HEK293 (cell line): Measurements from ENCODE around the gene APRT.

Experiments used
- CTCF ChIA-PET: fragments of 350-600 bp; formaldehyde crosslinking; extraction: SDS; loops from one replicate; lab custom pipeline; 2021; ENCODE audit warnings: antibody characterized with exemption; lab: Yijun Ruan, JAX
- POLR2A ChIA-PET: fragments of 300-600 bp; formaldehyde crosslinking; extraction: SDS; loops from one replicate; lab custom pipeline; 2020; ENCODE audit warnings: antibody characterized with exemption, inconsistent platforms; lab: Yijun Ruan, JAX
- H3K27ac ChIP-seq: fragments of 200-500 bp; sonication (Bioruptor generic); 2 replicates; pipeline ENCODE4 v1.5.1; 2014; ENCODE audit warnings: low read depth, low read length, control low read depth, inconsistent platforms; ENCODE audit errors: extremely low read depth
- H3K36me3 ChIP-seq, 2 experiments: fragments of 200-500 bp in 1 of 2; sonication (Bioruptor generic) in 1 of 2; 1 replicate in 1 of 2; 2 replicates in 1 of 2; pipeline ENCODE4 v1.5.1; 2014 to 2017; ENCODE audit warnings: inconsistent platforms in 2 of 2, low read length in 2 of 2; ENCODE audit not compliant: control insufficient read depth in 2 of 2, insufficient read depth in 1 of 2
- H3K4me1 ChIP-seq: fragments of 200-500 bp; sonication (Bioruptor generic); 2 replicates; pipeline ENCODE4 v1.5.1; 2014; ENCODE audit warnings: mild to moderate bottlenecking, low read length, inconsistent platforms; ENCODE audit not compliant: control insufficient read depth, insufficient read depth
- H3K4me3 ChIP-seq: 2 replicates; pipeline ENCODE4 v1.5.1; 2011; ENCODE audit warnings: low read depth, mild to moderate bottlenecking, control low read depth, low read length, moderate library complexity
- H3K9me3 ChIP-seq: fragments of 200-500 bp; sonication (Bioruptor generic); 2 replicates; pipeline ENCODE4 v1.5.1; 2014; ENCODE audit warnings: low read depth, low read length, inconsistent platforms; ENCODE audit not compliant: control insufficient read depth, insufficient read depth
- KLF1 ChIP-seq: fragments of 450-650 bp; formaldehyde crosslinking; IDR thresholded peaks from 2 replicates; pipeline ENCODE4 v1.5.1; 2016; ENCODE audit warnings: missing biosample characterization, missing genetic modification characterization
- KLF9 ChIP-seq: fragments of 450-650 bp; formaldehyde crosslinking; IDR thresholded peaks from 2 replicates; pipeline ENCODE4 v1.5.1; 2016; ENCODE audit warnings: missing biosample characterization, missing genetic modification characterization, low read depth
- OVOL3 ChIP-seq: fragments of 450-650 bp; formaldehyde crosslinking; IDR thresholded peaks from 2 replicates; pipeline ENCODE4 v1.5.1; 2016; ENCODE audit warnings: missing biosample characterization, missing genetic modification characterization
- RBAK ChIP-seq: fragments of 450-650 bp; formaldehyde crosslinking; IDR thresholded peaks from 2 replicates; pipeline ENCODE4 v1.5.1; 2016; ENCODE audit warnings: missing biosample characterization, missing genetic modification characterization
- TCF7L2 ChIP-seq: IDR thresholded peaks from 2 replicates; pipeline ENCODE4 v1.6.1; 2011; ENCODE audit warnings: low read depth, mild to moderate bottlenecking, inconsistent platforms, low read length, moderate library complexity, borderline replicate concordance
- ZBTB17 ChIP-seq: fragments of 450-650 bp; formaldehyde crosslinking; IDR thresholded peaks from 2 replicates; pipeline ENCODE4 v1.5.1; 2016; ENCODE audit warnings: missing biosample characterization, missing genetic modification characterization
- ZNF10 ChIP-seq: fragments of 450-650 bp; formaldehyde crosslinking; IDR thresholded peaks from 2 replicates; pipeline ENCODE4 v1.5.1; 2017; ENCODE audit warnings: missing biosample characterization, missing genetic modification characterization
- ZNF138 ChIP-seq: fragments of 450-650 bp; formaldehyde crosslinking; IDR thresholded peaks from 2 replicates; pipeline ENCODE4 v1.5.1; 2016; ENCODE audit warnings: missing biosample characterization, missing genetic modification characterization, borderline replicate concordance
- ZNF24 ChIP-seq: fragments of 450-650 bp; formaldehyde crosslinking; IDR thresholded peaks from 2 replicates; pipeline ENCODE4 v1.5.1; 2016; ENCODE audit warnings: missing biosample characterization, missing genetic modification characterization
- ZNF266 ChIP-seq: fragments of 450-650 bp; formaldehyde crosslinking; IDR thresholded peaks from 2 replicates; pipeline ENCODE4 v1.5.1; 2016; ENCODE audit warnings: missing biosample characterization, missing genetic modification characterization, low read depth
- ZNF350 ChIP-seq: fragments of 450-650 bp; formaldehyde crosslinking; IDR thresholded peaks from 2 replicates; pipeline ENCODE4 v1.5.0; 2017; ENCODE audit warnings: missing biosample characterization, mild to moderate bottlenecking, missing genetic modification characterization
- ZNF629 ChIP-seq: fragments of 450-650 bp; formaldehyde crosslinking; IDR thresholded peaks from 2 replicates; pipeline ENCODE4 v1.5.1; 2017; ENCODE audit warnings: missing biosample characterization, missing genetic modification characterization
- ZNF707 ChIP-seq: fragments of 450-650 bp; formaldehyde crosslinking; IDR thresholded peaks from 2 replicates; pipeline ENCODE4 v1.5.1; 2016; ENCODE audit warnings: missing biosample characterization, missing genetic modification characterization
- ZNF777 ChIP-seq: fragments of 450-650 bp; formaldehyde crosslinking; IDR thresholded peaks from 2 replicates; pipeline ENCODE4 v1.5.1; 2017; ENCODE audit warnings: missing biosample characterization, missing genetic modification characterization, borderline replicate concordance
- TF ChIP-seq, protein P1 (sequence below): fragments of 450-650 bp; formaldehyde crosslinking; IDR thresholded peaks from 2 replicates; pipeline ENCODE4 v1.5.1; 2016; ENCODE audit warnings: missing biosample characterization, missing genetic modification characterization
- TF ChIP-seq, protein P2 (sequence below): fragments of 450-650 bp; formaldehyde crosslinking; IDR thresholded peaks from 2 replicates; pipeline ENCODE4 v1.5.1; 2016; ENCODE audit warnings: missing biosample characterization, missing genetic modification characterization
- TF ChIP-seq, protein P3 (sequence below): fragments of 450-650 bp; formaldehyde crosslinking; IDR thresholded peaks from 2 replicates; pipeline ENCODE4 v1.5.1; 2016; ENCODE audit warnings: missing biosample characterization, missing genetic modification characterization

The APRT gene

DNA sequence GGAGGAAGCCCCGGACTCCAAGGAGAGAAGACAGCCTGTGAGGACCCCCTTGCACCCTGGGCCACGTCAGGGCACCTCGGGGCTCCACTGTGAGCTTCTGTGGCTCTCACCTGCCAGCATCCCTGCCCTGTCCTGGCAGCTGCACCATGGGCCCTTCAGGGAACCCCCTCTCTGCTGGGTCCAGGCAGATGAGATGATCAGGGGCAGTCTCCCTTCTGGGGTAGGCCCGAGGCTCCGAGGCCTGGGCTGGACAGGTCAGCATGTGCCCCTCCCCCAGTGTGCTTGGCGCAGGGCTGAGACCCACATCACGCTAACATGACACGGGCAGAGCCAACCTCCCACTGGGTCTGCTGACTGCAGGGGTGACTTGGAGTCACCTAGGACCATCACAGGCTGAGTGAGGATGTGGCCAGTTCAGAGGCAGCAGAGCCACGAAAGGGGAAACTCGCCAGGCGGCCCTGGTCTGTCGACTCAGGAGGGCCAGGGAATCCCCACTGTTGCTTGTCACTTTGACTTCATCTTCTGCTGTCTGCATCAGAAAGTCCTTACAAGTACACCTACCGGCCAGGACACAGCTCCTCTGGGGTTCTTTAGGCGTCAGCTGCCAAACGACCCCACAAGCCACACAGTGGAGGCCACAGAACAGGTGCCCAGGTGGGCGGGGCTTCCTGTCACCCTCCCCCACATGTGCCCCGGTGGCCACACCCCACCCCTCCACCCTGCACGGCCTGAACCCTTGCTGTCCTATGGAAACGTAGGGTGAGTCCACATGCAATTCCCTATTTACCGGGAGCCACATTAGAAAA lies 42.8 kb upstream of the APRT start:
- ChIA-PET CTCF (interaction anchor here (0.6 kb wide), 1 partner anchor 111 kb away, joined by 3 read pairs; no protein-coding TSS in a partner anchor), POLR2A (no interaction called here)
- Histone ChIP-seq H3K4me3 (no peak overlapping the region), H3K9me3 (no peaks in the 10 kb centered on the region), H3K27ac (no peak overlapping the region), H3K4me1 (no peaks in the 10 kb centered on the region)
- TF ChIP-seq ZNF629 (tag by site-specific recombination): no peak
- TF ChIP-seq RBAK (tag by site-specific recombination): no peak
- TF ChIP-seq ZNF10 (tag by site-specific recombination): no peak
- TF ChIP-seq ZNF138 (tag by site-specific recombination): no peak
- peak; percentile 45; the same call in 1 of the 2 replicates for TF ChIP-seq KLF1 (tag by site-specific recombination)
- TF ChIP-seq KLF9 (tag by site-specific recombination): 0 out of 2 replicates have a peak, but pooled peaks have one; percentile 15
- TF ChIP-seq, all 188 proteins: peak for 2
- peaks cover 0 to 16% of the 10 kb centered on the region in 2 experiments; a peak in 1 of 3 replicates for H3K36me3 ChIP-seq

DNA sequence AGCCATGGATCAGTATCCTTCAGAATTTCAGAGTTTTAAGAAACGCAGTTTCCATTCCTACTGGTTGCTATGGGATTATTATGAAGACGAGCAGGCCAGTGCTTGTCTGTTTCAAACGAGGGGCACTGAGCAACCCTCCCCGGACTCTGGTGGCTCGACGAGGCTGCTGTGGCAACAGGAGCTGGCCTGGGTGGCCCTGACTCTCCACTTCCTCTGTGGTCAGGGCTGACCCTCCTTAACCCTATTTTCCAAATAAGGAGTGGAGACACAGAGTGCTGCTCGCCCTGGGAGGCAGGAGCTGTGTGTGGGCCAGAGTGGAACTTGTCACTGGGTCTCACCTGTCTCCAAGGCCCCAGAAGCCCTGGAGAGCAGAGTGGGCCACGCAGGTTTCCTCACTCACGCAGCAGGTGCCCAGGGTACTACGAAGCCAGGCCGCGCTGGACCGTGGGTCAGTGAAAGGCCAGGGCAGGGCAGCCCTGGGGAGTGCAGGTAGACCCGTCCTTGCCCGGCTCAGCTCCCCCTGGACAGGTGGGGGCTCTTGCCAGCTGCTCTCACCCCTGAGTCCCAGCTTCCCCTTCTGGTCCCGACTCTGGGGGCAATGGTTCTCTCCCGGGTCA lies 41.7 kb upstream of the APRT start:
- POLR2A ChIA-PET: interaction anchor here (0.7 kb wide), 1 partner anchor 11 kb away, joined by 16 read pairs; no protein-coding TSS in a partner anchor
- Histone ChIP-seq H3K27ac (no peak overlapping the region), H3K4me3 (no peak overlapping the region), H3K4me1 (no peaks in the 10 kb centered on the region), H3K9me3 (no peaks in the 10 kb centered on the region), H3K36me3 (peaks cover 0 to 5% of the 10 kb centered on the region in 2 experiments; a peak in 1 of 3 replicates)
- TF ChIP-seq TCF7L2 (no peak), ZNF707 (tag by site-specific recombination) (no peak), OVOL3 (tag by site-specific recombination) (no peak), ZNF350 (tag by site-specific recombination) (no peak), ZNF266 (tag by site-specific recombination) (no peak), ZBTB17 (tag by site-specific recombination) (no peak), ZNF24 (tag by site-specific recombination) (no peak), ZNF777 (tag by site-specific recombination) (no peak)
- TF ChIP-seq, protein P1, sequence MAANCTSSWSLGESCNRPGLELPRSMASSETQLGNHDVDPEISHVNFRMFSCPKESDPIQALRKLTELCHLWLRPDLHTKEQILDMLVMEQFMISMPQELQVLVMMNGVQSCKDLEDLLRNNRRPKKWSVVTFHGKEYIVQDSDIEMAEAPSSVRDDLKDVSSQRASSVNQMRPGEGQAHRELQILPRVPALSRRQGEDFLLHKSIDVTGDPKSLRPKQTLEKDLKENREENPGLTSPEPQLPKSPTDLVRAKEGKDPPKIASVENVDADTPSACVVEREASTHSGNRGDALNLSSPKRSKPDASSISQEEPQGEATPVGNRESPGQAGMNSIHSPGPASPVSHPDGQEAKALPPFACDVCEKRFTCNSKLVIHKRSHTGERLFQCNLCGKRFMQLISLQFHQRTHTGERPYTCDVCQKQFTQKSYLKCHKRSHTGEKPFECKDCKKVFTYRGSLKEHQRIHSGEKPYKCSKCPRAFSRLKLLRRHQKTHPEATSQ (tag by site-specific recombination): no peak
- TF ChIP-seq, protein P2, sequence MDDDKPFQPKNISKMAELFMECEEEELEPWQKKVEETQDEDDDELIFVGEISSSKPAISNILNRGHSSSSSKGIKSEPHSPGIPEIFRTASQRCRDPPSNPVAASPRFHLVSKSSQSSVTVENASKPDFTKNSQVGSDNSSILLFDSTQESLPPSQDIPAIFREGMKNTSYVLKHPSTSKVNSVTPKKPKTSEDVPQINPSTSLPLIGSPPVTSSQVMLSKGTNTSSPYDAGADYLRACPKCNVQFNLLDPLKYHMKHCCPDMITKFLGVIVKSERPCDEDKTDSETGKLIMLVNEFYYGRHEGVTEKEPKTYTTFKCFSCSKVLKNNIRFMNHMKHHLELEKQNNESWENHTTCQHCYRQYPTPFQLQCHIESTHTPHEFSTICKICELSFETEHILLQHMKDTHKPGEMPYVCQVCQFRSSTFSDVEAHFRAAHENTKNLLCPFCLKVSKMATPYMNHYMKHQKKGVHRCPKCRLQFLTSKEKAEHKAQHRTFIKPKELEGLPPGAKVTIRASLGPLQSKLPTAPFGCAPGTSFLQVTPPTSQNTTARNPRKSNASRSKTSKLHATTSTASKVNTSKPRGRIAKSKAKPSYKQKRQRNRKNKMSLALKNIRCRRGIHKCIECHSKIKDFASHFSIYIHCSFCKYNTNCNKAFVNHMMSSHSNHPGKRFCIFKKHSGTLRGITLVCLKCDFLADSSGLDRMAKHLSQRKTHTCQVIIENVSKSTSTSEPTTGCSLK (tag by site-specific recombination): no peak
- TF ChIP-seq, protein P3, sequence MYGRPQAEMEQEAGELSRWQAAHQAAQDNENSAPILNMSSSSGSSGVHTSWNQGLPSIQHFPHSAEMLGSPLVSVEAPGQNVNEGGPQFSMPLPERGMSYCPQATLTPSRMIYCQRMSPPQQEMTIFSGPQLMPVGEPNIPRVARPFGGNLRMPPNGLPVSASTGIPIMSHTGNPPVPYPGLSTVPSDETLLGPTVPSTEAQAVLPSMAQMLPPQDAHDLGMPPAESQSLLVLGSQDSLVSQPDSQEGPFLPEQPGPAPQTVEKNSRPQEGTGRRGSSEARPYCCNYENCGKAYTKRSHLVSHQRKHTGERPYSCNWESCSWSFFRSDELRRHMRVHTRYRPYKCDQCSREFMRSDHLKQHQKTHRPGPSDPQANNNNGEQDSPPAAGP (tag by site-specific recombination): no peak
- CTCF ChIA-PET: no interaction called here
